H1 (cell line): ENCODE data around the gene LCE6A. TPM values are rescaled to one million over a fixed set of nuclear protein-coding genes. Genes with fewer than 3 reads are reported as not detected.

Source experiments
- CTCF ChIA-PET: fragments of 300-600 bp; sonication (Branson Sonifier 250); formaldehyde crosslinking; loops from one replicate; lab custom pipeline; 2021; ENCODE audit not compliant: partially characterized antibody; lab: Charles Lee
- POLR2A ChIA-PET: fragments of 300-600 bp; sonication (Branson Sonifier 250); formaldehyde crosslinking; loops from one replicate; lab custom pipeline; 2021; ENCODE audit warnings: inconsistent platforms; ENCODE audit not compliant: partially characterized antibody; lab: Charles Lee
- DNase-seq, 2 experiments: peaks; one replicate each; pipeline versions ENCODE4 v3.0.0 to v3.0.0-alpha.2; 2010 to 2022; ENCODE audit warnings: low spot score in 2 of 2, low read depth in 1 of 2, mixed read lengths in 1 of 2
- FAIRE-seq: peaks from 2 replicates; lab custom pipeline; 2011; peaks lifted over from hg19 to GRCh38; lab: Jason Lieb, UNC
- H2AFZ ChIP-seq: 2 replicates; pipeline ENCODE4 v1.8.1; 2012; ENCODE audit warnings: low read length, inconsistent platforms
- H2AK5ac ChIP-seq: 2 replicates; pipeline ENCODE4 v1.6.1; 2013; ENCODE audit warnings: low read depth, low read length
- H2BK120ac ChIP-seq: replicated peaks from 2 replicates; pipeline ENCODE3; 2013; ENCODE audit warnings: low read depth, low read length, inconsistent platforms
- H2BK12ac ChIP-seq: 2 replicates; pipeline ENCODE4 v1.6.1; 2013; ENCODE audit warnings: low read depth, low read length
- H2BK15ac ChIP-seq: 2 replicates; pipeline ENCODE4 v1.6.1; 2013; ENCODE audit warnings: low read length
- H2BK20ac ChIP-seq: 2 replicates; pipeline ENCODE4 v1.6.1; 2013; ENCODE audit warnings: low read length
- H2BK5ac ChIP-seq: 2 replicates; pipeline ENCODE4 v1.6.1; 2013; ENCODE audit warnings: low read depth, low read length
- H3K14ac ChIP-seq: 2 replicates; pipeline ENCODE4 v1.6.1; 2013; ENCODE audit warnings: inconsistent platforms; ENCODE audit not compliant: insufficient read length
- H3K18ac ChIP-seq: 2 replicates; pipeline ENCODE4 v1.6.1; 2013; ENCODE audit warnings: low read length; ENCODE audit errors: extremely low read depth
- H3K23ac ChIP-seq: 2 replicates; pipeline ENCODE4 v1.6.1; 2013; ENCODE audit warnings: inconsistent platforms; ENCODE audit not compliant: insufficient read length
- H3K23me2 ChIP-seq: 2 replicates; pipeline ENCODE4 v1.6.1; 2013; ENCODE audit warnings: low read depth, low read length
- H3K27ac ChIP-seq: 2 replicates; pipeline ENCODE4 v1.6.1; 2011; ENCODE audit warnings: low read depth, low read length, inconsistent platforms
- H3K27me3 ChIP-seq, 4 experiments: replicated peaks in 1 of 4; 1 replicate in 1 of 4; 2 replicates in 3 of 4; pipeline versions ENCODE4 v1.6.1 to v1.8.1; 2011 to 2013; ENCODE audit warnings: low read length in 3 of 4, mild to moderate bottlenecking in 3 of 4, inconsistent platforms in 2 of 4, mixed read lengths in 2 of 4, moderate library complexity in 1 of 4; ENCODE audit not compliant: control insufficient read depth in 3 of 4, insufficient read depth in 3 of 4; ENCODE audit errors: extremely low read depth in 1 of 4
- H3K36me3 ChIP-seq, 4 experiments: 2 replicates each; pipeline versions ENCODE4 v1.6.1 to v1.8.1; 2011 to 2013; ENCODE audit warnings: mild to moderate bottlenecking in 4 of 4, low read length in 3 of 4, moderate library complexity in 2 of 4, control low read depth in 1 of 4, inconsistent platforms in 1 of 4; ENCODE audit not compliant: insufficient read depth in 4 of 4, control insufficient read depth in 2 of 4
- H3K4ac ChIP-seq: replicated peaks from 2 replicates; pipeline ENCODE3; 2013; ENCODE audit warnings: low read length, low read depth, mixed read lengths, inconsistent platforms; ENCODE audit not compliant: insufficient read length
- H3K4me1 ChIP-seq, 4 experiments: replicated peaks in 1 of 4; 1 replicate in 1 of 4; 2 replicates in 3 of 4; pipeline versions ENCODE4 v1.6.1 to v1.8.1; 2011 to 2013; ENCODE audit warnings: low read length in 3 of 4, inconsistent platforms in 2 of 4, mixed read lengths in 1 of 4; ENCODE audit not compliant: insufficient read depth in 4 of 4, control insufficient read depth in 3 of 4
- H3K4me2 ChIP-seq, 2 experiments: 2 replicates each; pipeline versions ENCODE4 v1.6.1 to v1.8.1; 2011 to 2013; ENCODE audit warnings: low read depth in 2 of 2, low read length in 2 of 2, control low read depth in 1 of 2, inconsistent platforms in 1 of 2, mild to moderate bottlenecking in 1 of 2; ENCODE audit not compliant: insufficient read depth in 1 of 2
- H3K4me3 ChIP-seq, 4 experiments: fragments of 200-600, 300-600 bp in 1 of 4; sonication (generic), shearing (Covaris generic), sonication (Bioruptor Twin) in 1 of 4; 2 replicates each; pipeline versions ENCODE4 v1.5.1 to v1.8.1; 2011 to 2016; ENCODE audit warnings: low read length in 4 of 4, low read depth in 3 of 4, control low read depth in 2 of 4, inconsistent platforms in 2 of 4, mild to moderate bottlenecking in 2 of 4, mixed read lengths in 1 of 4, moderate library complexity in 1 of 4; ENCODE audit not compliant: insufficient read depth in 2 of 4; ENCODE audit errors: extremely low read depth in 1 of 4
- H3K56ac ChIP-seq: replicated peaks from 2 replicates; pipeline ENCODE3; 2013; ENCODE audit warnings: low read depth, mild to moderate bottlenecking, mixed read lengths, low read length, inconsistent platforms; ENCODE audit not compliant: insufficient read length
- H3K79me1 ChIP-seq: 2 replicates; pipeline ENCODE4 v1.6.1; 2013; ENCODE audit warnings: low read depth, low read length, control low read depth
- H3K79me2 ChIP-seq, 2 experiments: 2 replicates each; pipeline versions ENCODE4 v1.6.1 to v1.8.1; 2012 to 2013; ENCODE audit warnings: low read length in 2 of 2, mild to moderate bottlenecking in 2 of 2, inconsistent platforms in 1 of 2; ENCODE audit not compliant: insufficient read depth in 2 of 2, control insufficient read depth in 1 of 2
- H3K9ac ChIP-seq, 4 experiments: replicated peaks in 1 of 4; 1 replicate in 1 of 4; 2 replicates in 3 of 4; pipeline versions ENCODE4 v1.6.1 to v1.8.1; 2011 to 2013; ENCODE audit warnings: low read depth in 3 of 4, low read length in 3 of 4, control low read depth in 2 of 4, mild to moderate bottlenecking in 2 of 4, moderate library complexity in 2 of 4, inconsistent platforms in 1 of 4; ENCODE audit errors: extremely low read depth in 1 of 4
- H3K9me3 ChIP-seq, 2 experiments: 2 replicates each; pipeline versions ENCODE4 v1.6.1 to v1.8.1; 2012 to 2013; ENCODE audit warnings: mild to moderate bottlenecking in 2 of 2, moderate library complexity in 2 of 2, control low read depth in 1 of 2, inconsistent platforms in 1 of 2, low read depth in 1 of 2, low read length in 1 of 2, mixed read lengths in 1 of 2; ENCODE audit not compliant: insufficient read depth in 2 of 2
- H4K20me1 ChIP-seq, 2 experiments: replicated peaks in 1 of 2; 2 replicates each; pipeline versions ENCODE3 to v1.8.1; 2011 to 2013; ENCODE audit warnings: inconsistent platforms in 2 of 2, low read length in 2 of 2, mild to moderate bottlenecking in 1 of 2; ENCODE audit not compliant: insufficient read depth in 2 of 2, control insufficient read depth in 1 of 2
- H4K5ac ChIP-seq: 2 replicates; pipeline ENCODE4 v1.6.1; 2013; ENCODE audit warnings: low read length, low read depth, mixed read lengths, inconsistent platforms; ENCODE audit not compliant: insufficient read length
- H4K8ac ChIP-seq: 2 replicates; pipeline ENCODE4 v1.8.0; 2013; ENCODE audit warnings: mild to moderate bottlenecking, moderate library complexity, low read length, inconsistent platforms; ENCODE audit not compliant: insufficient read depth; ENCODE audit errors: extremely low read depth
- H4K91ac ChIP-seq: replicated peaks from 2 replicates; pipeline ENCODE3; 2013; ENCODE audit warnings: low read length, mixed read lengths, inconsistent platforms; ENCODE audit not compliant: insufficient read length
- BRCA1 ChIP-seq: IDR thresholded peaks from 2 replicates; pipeline ENCODE4 v1.6.1; 2012; ENCODE audit warnings: low read depth, low read length, improper control_type of control experiment
- CEBPB ChIP-seq: IDR thresholded peaks from 2 replicates; pipeline ENCODE4 v1.6.1; 2012; ENCODE audit warnings: low read depth, low read length
- EGR1 ChIP-seq: IDR thresholded peaks from 2 replicates; pipeline ENCODE4 v1.6.1; 2011; ENCODE audit warnings: low read depth, low read length, borderline replicate concordance
- EZH2 ChIP-seq: fragments of 200-600 bp; sonication (generic); IDR thresholded peaks from 2 replicates; pipeline ENCODE4 v1.7.1; 2012; ENCODE audit warnings: low read depth, mild to moderate bottlenecking, moderate library complexity, low read length, inconsistent platforms; ENCODE audit not compliant: severe bottlenecking
- JUND ChIP-seq: IDR thresholded peaks from 2 replicates; pipeline ENCODE4 v1.6.1; 2011; ENCODE audit warnings: mild to moderate bottlenecking, improper control_type of control experiment, low read length
- NANOG ChIP-seq: IDR thresholded peaks from 2 replicates; pipeline ENCODE4 v1.6.1; 2011; ENCODE audit warnings: low read length, low read depth, mild to moderate bottlenecking, inconsistent platforms; ENCODE audit not compliant: insufficient read depth, poor library complexity, severe bottlenecking
- RAD21 ChIP-seq, 2 experiments: IDR thresholded peaks in 1 of 2; conservative IDR thresholded peaks in 1 of 2; 2 replicates each; pipeline ENCODE4 v1.6.1; 2011; ENCODE audit warnings: low read depth in 2 of 2, low read length in 2 of 2, improper control_type of control experiment in 1 of 2, inconsistent platforms in 1 of 2, mild to moderate bottlenecking in 1 of 2, moderate library complexity in 1 of 2
- RXRA ChIP-seq: IDR thresholded peaks from 2 replicates; pipeline ENCODE4 v1.6.1; 2011; ENCODE audit warnings: low read depth, mild to moderate bottlenecking, low read length, moderate library complexity; ENCODE audit not compliant: insufficient read depth
- SIN3A ChIP-seq, 2 experiments: IDR thresholded peaks in 1 of 2; conservative IDR thresholded peaks in 1 of 2; 2 replicates each; pipeline ENCODE4 v1.6.1; 2011 to 2012; ENCODE audit warnings: low read length in 2 of 2, improper control_type of control experiment in 1 of 2, low read depth in 1 of 2, mild to moderate bottlenecking in 1 of 2
- TAF7 ChIP-seq: optimal IDR thresholded peaks from 2 replicates; pipeline ENCODE3; 2011; ENCODE audit warnings: low read depth, mild to moderate bottlenecking, inconsistent platforms, low read length, moderate library complexity, borderline replicate concordance
- TBP ChIP-seq: IDR thresholded peaks from 2 replicates; pipeline ENCODE4 v1.6.1; 2011; ENCODE audit warnings: low read depth, low read length, improper control_type of control experiment
- WGBS, 2 experiments: shearing (Covaris generic) in 1 of 2; methylation state at CpG; one replicate each; pipeline versions ENCODE4 v1.1.6 to v1.1.7; 2013 to 2015; ENCODE audit warnings: low lambda C conversion rate in 2 of 2, mixed read lengths in 2 of 2, inconsistent platforms in 1 of 2, low coverage in 1 of 2, missing lambda C conversion rate in 1 of 2; ENCODE audit not compliant: insufficient replicate concordance in 2 of 2, insufficient coverage in 1 of 2, insufficient read length in 1 of 2; ENCODE audit errors: extremely low coverage in 1 of 2, missing lambda C conversion rate in 1 of 2; 5-methylcytosine and 5-hydroxymethylcytosine counted together
- polyA plus RNA-seq, 7 experiments: library from polyadenylated mRNA; depleted of rRNA in 3 of 7; stranded (reverse) in 5 of 7; unstranded in 2 of 7; fragments of >200 nt in 5 of 7; fragments of 200-250 nt in 2 of 7; gene quantifications; 1 replicate in 5 of 7; 2 replicates in 1 of 7; 4 replicates in 1 of 7; pipeline versions ENCODE4 v1.2.1 to v1.2.3, GENCODE V29; 2011 to 2013; ENCODE audit warnings: missing spikeins in 2 of 7, mixed read lengths in 2 of 7
- total RNA-seq: library from RNA; stranded (reverse); fragmentation: NEBNext Ultra II Directional; extraction: Animal tissue kit (Norgen Biotek cat#: 25700); gene quantifications from 2 replicates; pipeline ENCODE4 v1.2.1, GENCODE V29; 2021
- TF ChIP-seq, protein P1 (sequence below): IDR thresholded peaks from 2 replicates; pipeline ENCODE4 v1.6.1; 2012; ENCODE audit warnings: inconsistent platforms
- TF ChIP-seq, protein P2 (sequence below): IDR thresholded peaks from 2 replicates; pipeline ENCODE4 v1.6.1; 2011; ENCODE audit warnings: low read length, improper control_type of control experiment

Gene LCE6A
- total and polyA plus RNA-seq, 2 of the 8 experiments (the other 6 are each of a cell fraction or from before 2014, with no cell fraction given), result not detected

DNA sequence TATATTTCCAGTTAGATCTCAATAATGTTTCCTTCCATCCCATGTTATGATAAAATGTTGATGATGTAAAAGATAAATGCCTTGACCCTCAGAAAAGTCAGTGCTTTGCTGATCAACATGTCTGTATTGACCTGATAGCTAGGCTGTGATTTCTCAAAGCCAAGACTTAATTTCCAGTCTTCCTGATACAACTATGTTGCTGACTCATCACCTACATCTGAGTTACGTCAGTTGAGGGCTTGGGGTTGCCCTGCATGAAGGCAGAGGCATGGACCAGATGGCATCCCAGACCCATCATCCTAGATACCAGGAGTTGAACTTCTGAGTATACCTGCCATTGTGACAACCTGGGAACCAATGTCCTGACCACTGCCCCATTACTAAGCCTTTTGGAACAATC, 41.3 kb upstream of the LCE6A start:
- H3K4me3 ChIP-seq, result no peak overlapping the region
- H3K79me2 ChIP-seq, result no peaks in the 10 kb centered on the region
- no peak overlapping the region for H3K23ac ChIP-seq
- no peaks in the 10 kb centered on the region for H3K79me1 ChIP-seq
- DNase-seq (no peak), FAIRE-seq (no peak)
- H3K27me3 ChIP-seq, result no peaks in the 10 kb centered on the region
- H3K4me2 ChIP-seq, result no peak overlapping the region
- no peak overlapping the region for H2AFZ ChIP-seq
- H2BK5ac ChIP-seq, result no peak overlapping the region
- 67% methylated on average over 1 of the region's 1 CpG; no CpG with 5 or more reads in 1 of the 2 experiments for WGBS, 2 experiments
- H3K4me1 ChIP-seq, result no peaks in the 10 kb centered on the region
- no peak overlapping the region for H2BK15ac ChIP-seq
- H2BK12ac ChIP-seq, result no peak overlapping the region
- ChIA-PET POLR2A (no interaction called here), CTCF (interaction anchor here (0.6 kb wide), 1 partner anchor 749 kb away, joined by 3 read pairs; no protein-coding TSS in a partner anchor)
- no peak overlapping the region for H2BK120ac ChIP-seq
- no peaks in the 10 kb centered on the region for H4K20me1 ChIP-seq
- no peak overlapping the region for H4K91ac ChIP-seq
- H2AK5ac ChIP-seq, result no peak overlapping the region
- H4K8ac ChIP-seq, result no peak overlapping the region
- no peak overlapping the region for H3K14ac ChIP-seq
- H3K56ac ChIP-seq, result no peak overlapping the region
- no peaks in the 10 kb centered on the region for H3K36me3 ChIP-seq
- H3K27ac ChIP-seq, result no peak overlapping the region
- no peak overlapping the region for H2BK20ac ChIP-seq
- no peak overlapping the region for H3K18ac ChIP-seq
- no peak overlapping the region for H4K5ac ChIP-seq
- H3K4ac ChIP-seq, result no peak overlapping the region
- peaks cover 56 to 77% of the 10 kb centered on the region in 2 experiments for H3K9me3 ChIP-seq
- H3K23me2 ChIP-seq, result no peaks in the 10 kb centered on the region
- no peak overlapping the region for H3K9ac ChIP-seq
- no peak for TF ChIP-seq EGR1
- no peak for TF ChIP-seq NANOG
- TF ChIP-seq SIN3A (conservative IDR thresholded peaks at IDR 0.05 in 1 of 2, IDR thresholded peaks at IDR 0.05 in 1 of 2; ENCODE audit: low read depth in 1 of 2, low read length in 2 of 2), result no peak
- no peak for TF ChIP-seq TBP
- no peak for TF ChIP-seq EZH2
- TF ChIP-seq, protein P1, sequence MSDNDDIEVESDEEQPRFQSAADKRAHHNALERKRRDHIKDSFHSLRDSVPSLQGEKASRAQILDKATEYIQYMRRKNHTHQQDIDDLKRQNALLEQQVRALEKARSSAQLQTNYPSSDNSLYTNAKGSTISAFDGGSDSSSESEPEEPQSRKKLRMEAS, result no peak
- TF ChIP-seq RXRA, result no peak
- TF ChIP-seq, protein P2, sequence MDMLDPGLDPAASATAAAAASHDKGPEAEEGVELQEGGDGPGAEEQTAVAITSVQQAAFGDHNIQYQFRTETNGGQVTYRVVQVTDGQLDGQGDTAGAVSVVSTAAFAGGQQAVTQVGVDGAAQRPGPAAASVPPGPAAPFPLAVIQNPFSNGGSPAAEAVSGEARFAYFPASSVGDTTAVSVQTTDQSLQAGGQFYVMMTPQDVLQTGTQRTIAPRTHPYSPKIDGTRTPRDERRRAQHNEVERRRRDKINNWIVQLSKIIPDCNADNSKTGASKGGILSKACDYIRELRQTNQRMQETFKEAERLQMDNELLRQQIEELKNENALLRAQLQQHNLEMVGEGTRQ, result no peak
- no peak for TF ChIP-seq BRCA1
- no peak for TF ChIP-seq TAF7
- TF ChIP-seq JUND, result no peak
- TF ChIP-seq RAD21 (IDR thresholded peaks at IDR 0.05 in 1 of 2, conservative IDR thresholded peaks at IDR 0.05 in 1 of 2; ENCODE audit: low read depth in 2 of 2, low read length in 2 of 2), result no peak
- no peak for TF ChIP-seq CEBPB
